Activated CD4-positive, CD25-positive, alpha-beta regulatory T cell (primary cell): ENCODE data around the gene RPRD2.

Experiments
- DNase-seq, 4 experiments: peaks; one replicate each; lab custom pipeline; 2025; lab: John Stamatoyannopoulos, UW

The RPRD2 gene

GRCh38 chr1:150472601-150473200 lies 108.8 kb downstream of the RPRD2 start:
- no peak for DNase-seq

- no peak for DNase-seq
Measured at GRCh38 chr1:150473659-150474058, 109.7 kb downstream of the RPRD2 start.

GRCh38 chr1:150474869-150475268 lies 110.9 kb downstream of the RPRD2 start:
- no peak for DNase-seq

GRCh38 chr1:150476754-150477153 lies 112.8 kb downstream of the RPRD2 start:
- DNase-seq: no peak

- no peak for DNase-seq
Measured at GRCh38 chr1:150477320-150477719, 113.4 kb downstream of the RPRD2 start.

- no peak for DNase-seq
Measured at GRCh38 chr1:150477733-150478132, 113.8 kb downstream of the RPRD2 start.

- no peak for DNase-seq
Measured at GRCh38 chr1:150479370-150479769, 115.4 kb downstream of the RPRD2 start.

GRCh38 chr1:150479927-150480352 lies 116.0 kb downstream of the RPRD2 start:
- DNase-seq: no peak

GRCh38 chr1:150484431-150484830 lies 120.5 kb downstream of the RPRD2 start:
- no peak for DNase-seq

GRCh38 chr1:150484861-150485260 lies 120.9 kb downstream of the RPRD2 start:
- DNase-seq: no peak

GRCh38 chr1:150486966-150487762 lies 123.2 kb downstream of the RPRD2 start, which contains the start of gene TARS2:
Gene TARS2 (plus strand): TSS chr1:150487419. CDS start chr1:150487451, 32 bp downstream.
- DNase-seq: peak; percentile 79 to 90 (median 82)

GRCh38 chr1:150487763-150488115 lies 123.8 kb downstream of the RPRD2 start:
- DNase-seq: no peak

- no peak for DNase-seq
Measured at GRCh38 chr1:150493175-150493574, 129.2 kb downstream of the RPRD2 start.

- no peak for DNase-seq
Measured at GRCh38 chr1:150498342-150498741, 134.4 kb downstream of the RPRD2 start.

GRCh38 chr1:150505431-150505830 lies 141.5 kb downstream of the RPRD2 start:
- no peak for DNase-seq

- DNase-seq: no peak
Measured at GRCh38 chr1:150507912-150508864, 144.2 kb downstream of the RPRD2 start, which contains the start of gene ECM1. Gene ECM1 (plus strand): TSS chr1:150508109. CDS start chr1:150508210, 101 bp downstream.

- no peak for DNase-seq
Measured at GRCh38 chr1:150508982-150509381, 145.0 kb downstream of the RPRD2 start.

GRCh38 chr1:150511551-150511950 lies 147.6 kb downstream of the RPRD2 start:
- no peak for DNase-seq

GRCh38 chr1:150511985-150512660 lies 148.2 kb downstream of the RPRD2 start:
- no peak for DNase-seq

GRCh38 chr1:150512846-150513245 lies 148.9 kb downstream of the RPRD2 start:
- DNase-seq: no peak

- no peak for DNase-seq
Measured at GRCh38 chr1:150513351-150513791, 149.4 kb downstream of the RPRD2 start.

- no peak for DNase-seq
Measured at GRCh38 chr1:150514260-150514659, 150.3 kb downstream of the RPRD2 start.
